ENCODE data around the gene CSNK1D. TPM values are rescaled to one million over a fixed set of nuclear protein-coding genes. Genes with fewer than 3 reads are reported as not detected.

Gene CSNK1D
- total RNA-seq, 1 donor from 2014 or later: 54.1 TPM

DNA sequence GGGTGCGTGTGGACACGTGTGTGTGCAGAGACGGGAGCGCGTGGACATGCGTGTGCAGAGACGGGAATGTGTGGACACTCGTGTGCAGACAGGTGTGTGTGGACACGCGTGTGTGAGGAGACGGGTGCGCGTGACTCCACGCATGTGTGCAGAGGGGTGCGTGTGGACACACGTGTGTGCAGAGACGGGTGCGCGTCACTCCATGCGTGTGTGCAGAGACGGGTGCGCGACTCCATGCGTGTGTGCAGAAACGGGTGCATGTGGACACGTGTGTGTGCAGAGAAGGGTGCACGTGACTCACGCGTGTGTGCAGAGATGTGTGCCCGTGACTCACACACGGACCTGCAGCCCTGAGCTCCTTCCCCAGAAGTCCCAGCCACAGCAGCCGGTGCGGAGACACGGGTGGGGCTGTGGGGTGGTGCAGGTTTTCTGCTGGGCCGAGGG is 46.1 kb upstream of the CSNK1D start:
- no peak overlapping the region for H3K4me3 ChIP-seq (ENCODE audit: low read depth, low read length)
- TF ChIP-seq, protein P1, sequence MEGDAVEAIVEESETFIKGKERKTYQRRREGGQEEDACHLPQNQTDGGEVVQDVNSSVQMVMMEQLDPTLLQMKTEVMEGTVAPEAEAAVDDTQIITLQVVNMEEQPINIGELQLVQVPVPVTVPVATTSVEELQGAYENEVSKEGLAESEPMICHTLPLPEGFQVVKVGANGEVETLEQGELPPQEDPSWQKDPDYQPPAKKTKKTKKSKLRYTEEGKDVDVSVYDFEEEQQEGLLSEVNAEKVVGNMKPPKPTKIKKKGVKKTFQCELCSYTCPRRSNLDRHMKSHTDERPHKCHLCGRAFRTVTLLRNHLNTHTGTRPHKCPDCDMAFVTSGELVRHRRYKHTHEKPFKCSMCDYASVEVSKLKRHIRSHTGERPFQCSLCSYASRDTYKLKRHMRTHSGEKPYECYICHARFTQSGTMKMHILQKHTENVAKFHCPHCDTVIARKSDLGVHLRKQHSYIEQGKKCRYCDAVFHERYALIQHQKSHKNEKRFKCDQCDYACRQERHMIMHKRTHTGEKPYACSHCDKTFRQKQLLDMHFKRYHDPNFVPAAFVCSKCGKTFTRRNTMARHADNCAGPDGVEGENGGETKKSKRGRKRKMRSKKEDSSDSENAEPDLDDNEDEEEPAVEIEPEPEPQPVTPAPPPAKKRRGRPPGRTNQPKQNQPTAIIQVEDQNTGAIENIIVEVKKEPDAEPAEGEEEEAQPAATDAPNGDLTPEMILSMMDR (conservative IDR thresholded peaks at IDR 0.05; ENCODE audit: low read depth, low read length): no peak
- no peak for DNase-seq (ENCODE audit: low read depth)

DNA sequence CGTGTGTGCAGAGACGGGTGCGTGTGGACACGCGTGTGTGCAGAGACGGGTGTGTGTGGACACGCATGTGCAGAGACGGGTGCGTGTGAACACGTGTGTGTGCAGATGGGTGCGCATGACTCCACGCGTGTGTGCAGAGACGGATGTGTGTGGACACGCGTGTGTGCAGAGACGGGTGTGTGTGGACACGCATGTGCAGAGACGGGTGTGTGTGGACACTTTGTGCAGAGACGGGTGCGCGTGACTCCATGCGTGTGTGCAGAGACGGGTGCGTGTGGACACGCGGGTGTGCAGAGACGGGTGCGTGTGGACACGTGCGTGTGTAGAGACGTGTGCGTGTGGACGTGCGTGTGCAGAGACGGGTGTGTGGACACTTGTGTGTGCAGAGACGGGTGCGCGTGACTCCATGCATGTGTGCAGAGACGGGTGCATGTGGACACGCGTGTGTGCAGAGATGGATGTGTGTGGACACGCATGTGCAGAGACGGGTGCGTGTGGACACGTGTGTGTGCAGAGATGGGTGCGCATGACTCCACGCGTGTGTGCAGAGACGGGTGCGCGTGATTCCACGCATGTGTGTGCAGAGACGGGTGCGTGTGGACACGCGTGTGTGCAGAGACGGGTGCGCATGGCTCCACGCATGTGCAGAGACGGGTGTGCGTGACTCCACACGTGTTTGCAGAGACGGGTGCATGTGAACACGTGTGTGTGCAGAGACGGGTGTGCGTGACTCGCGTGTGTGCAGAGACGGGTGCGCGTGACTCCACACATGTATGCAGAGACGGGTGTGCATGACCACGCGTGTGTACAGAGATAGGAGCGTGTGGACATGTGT is 45.5 kb upstream of the CSNK1D start:
- H3K4me3 ChIP-seq (ENCODE audit: low read depth, low read length): no peak overlapping the region
- TF ChIP-seq, protein P1 (conservative IDR thresholded peaks at IDR 0.05; ENCODE audit: low read depth, low read length): no peak
- no peak for DNase-seq (ENCODE audit: low read depth)

DNA sequence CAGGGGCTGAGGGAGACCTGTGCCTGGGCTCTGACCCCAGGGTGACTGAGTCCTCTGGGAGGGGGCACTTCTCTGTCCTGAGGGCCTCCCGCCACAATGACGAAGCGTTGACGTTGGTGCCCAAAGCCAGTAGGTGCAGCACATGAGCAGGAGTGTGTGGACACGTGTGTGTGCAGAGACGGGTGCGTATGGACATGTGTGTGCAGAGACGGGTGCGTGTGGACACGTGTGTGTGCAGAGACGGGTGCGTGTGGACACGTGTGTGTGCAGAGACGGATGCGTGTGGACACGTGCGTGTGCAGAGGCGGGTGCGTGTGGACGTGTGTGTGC is 44.6 kb upstream of the CSNK1D start:
- DNase-seq (ENCODE audit: low read depth): no peak
- TF ChIP-seq, protein P1 (conservative IDR thresholded peaks at IDR 0.05; ENCODE audit: low read depth, low read length): no peak
- no peak overlapping the region for H3K4me3 ChIP-seq (ENCODE audit: low read depth, low read length)

DNA sequence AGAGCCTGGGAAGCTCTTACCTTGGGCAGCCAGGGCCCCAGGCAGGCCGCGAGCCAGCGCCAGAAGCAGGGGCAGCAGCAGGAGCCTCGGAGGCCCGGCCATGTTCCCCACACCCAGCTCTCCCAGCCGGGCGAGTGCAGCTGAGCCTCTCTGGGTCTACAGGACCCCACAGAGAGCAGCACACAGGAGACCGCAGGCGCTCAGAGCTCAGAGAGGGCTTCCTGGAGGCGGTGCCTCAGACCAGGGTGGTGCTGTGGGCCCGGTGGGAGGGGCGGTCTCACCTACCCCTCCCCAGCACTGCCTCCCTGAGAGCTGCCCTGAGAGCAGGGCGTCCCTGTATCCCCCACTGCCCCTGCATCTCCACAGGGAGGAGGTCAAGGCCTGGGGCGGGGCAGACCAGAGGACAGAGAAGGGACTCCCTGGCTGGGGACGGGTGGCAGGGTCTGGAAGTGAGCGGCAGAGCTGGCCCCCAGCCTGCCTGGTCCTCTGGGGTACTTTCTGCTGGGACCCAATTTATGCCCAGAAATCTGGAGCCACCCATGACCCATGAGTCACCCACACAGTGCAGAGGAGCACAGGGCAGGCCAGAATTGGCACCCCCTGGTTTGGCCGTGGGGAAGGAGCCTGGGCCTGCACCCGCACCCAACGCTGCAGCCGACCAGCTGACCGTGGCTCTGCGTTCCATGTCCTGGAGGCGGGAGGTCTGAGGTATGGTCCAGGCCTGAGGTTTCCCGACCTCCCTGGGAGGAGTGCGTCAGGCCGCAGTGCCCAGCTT is 44.1 kb upstream of the CSNK1D start, which contains the start of gene CD7:
CD7 (minus strand) TSS at position 215 of the 775 bp plus-strand sequence; CDS start at position 102, 113 bp downstream.
- TF ChIP-seq, protein P1 (conservative IDR thresholded peaks at IDR 0.05; ENCODE audit: low read depth, low read length): no peak
- no peak for DNase-seq (ENCODE audit: low read depth)
- H3K4me3 ChIP-seq (ENCODE audit: low read depth, low read length): no peak within 1 kb of the TSS

- H3K4me3 ChIP-seq (ENCODE audit: low read depth, low read length): no peak overlapping the region
- DNase-seq (ENCODE audit: low read depth): no peak
- TF ChIP-seq, protein P1 (conservative IDR thresholded peaks at IDR 0.05; ENCODE audit: low read depth, low read length): no peak
Measured at GRCh38 chr17:82316651-82317393, 43.3 kb upstream of the CSNK1D start.

- no peak overlapping the region for H3K4me3 ChIP-seq (ENCODE audit: low read depth, low read length)
- no peak for DNase-seq (ENCODE audit: low read depth)
- TF ChIP-seq, protein P1 (conservative IDR thresholded peaks at IDR 0.05; ENCODE audit: low read depth, low read length): no peak
Measured at GRCh38 chr17:82315703-82316358, 42.3 kb upstream of the CSNK1D start.
